NCI-H460 (cell line): ENCODE results near the gene FN1. TPM values are rescaled to one million over a fixed set of nuclear protein-coding genes. Genes with fewer than 3 reads are reported as not detected.
"Not testable (repeated sequence)": the region's sequence is repeated elsewhere in the genome, so short reads cannot be mapped to it uniquely, and the experiment has no call there.

ENCODE experiments used
- DNase-seq: peaks from one replicate; pipeline ENCODE4 v3.0.0-alpha.2; 2016; ENCODE audit warnings: low read depth; ENCODE audit errors: extremely low read depth
- total RNA-seq: library from RNA; depleted of rRNA; stranded (reverse); fragments of >200 nt; shearing (Covaris generic); gene quantifications from 2 replicates; pipeline ENCODE4 v1.2.3, GENCODE V29; 2014

Gene FN1
- total RNA-seq, 1 experiment from 2014 or later: 1,236 TPM

- DNase-seq: no peak
These were observed 79.4 kb downstream of the FN1 start for GRCh38 chr2:215356334-215356947.

DNA sequence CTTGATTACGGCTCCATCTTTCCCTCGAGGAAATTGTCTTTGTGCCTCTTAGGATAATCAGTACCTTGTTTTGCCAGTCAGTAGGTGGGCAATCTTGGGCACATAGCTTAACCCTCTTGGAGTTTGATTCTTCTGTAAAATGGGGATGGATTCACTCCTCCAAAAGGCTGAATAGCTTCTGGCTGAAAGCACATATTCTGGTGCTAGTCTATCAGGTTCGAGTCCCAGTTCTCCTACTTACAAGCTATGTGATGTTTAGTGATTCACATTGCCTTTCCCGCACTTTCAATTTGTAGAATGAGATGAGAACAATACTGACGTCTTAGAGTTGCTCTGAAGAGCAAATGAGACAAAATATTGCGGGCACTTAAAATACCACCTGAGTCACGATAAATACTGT lies 80.1 kb downstream of the FN1 start:
- no peak for DNase-seq

DNA sequence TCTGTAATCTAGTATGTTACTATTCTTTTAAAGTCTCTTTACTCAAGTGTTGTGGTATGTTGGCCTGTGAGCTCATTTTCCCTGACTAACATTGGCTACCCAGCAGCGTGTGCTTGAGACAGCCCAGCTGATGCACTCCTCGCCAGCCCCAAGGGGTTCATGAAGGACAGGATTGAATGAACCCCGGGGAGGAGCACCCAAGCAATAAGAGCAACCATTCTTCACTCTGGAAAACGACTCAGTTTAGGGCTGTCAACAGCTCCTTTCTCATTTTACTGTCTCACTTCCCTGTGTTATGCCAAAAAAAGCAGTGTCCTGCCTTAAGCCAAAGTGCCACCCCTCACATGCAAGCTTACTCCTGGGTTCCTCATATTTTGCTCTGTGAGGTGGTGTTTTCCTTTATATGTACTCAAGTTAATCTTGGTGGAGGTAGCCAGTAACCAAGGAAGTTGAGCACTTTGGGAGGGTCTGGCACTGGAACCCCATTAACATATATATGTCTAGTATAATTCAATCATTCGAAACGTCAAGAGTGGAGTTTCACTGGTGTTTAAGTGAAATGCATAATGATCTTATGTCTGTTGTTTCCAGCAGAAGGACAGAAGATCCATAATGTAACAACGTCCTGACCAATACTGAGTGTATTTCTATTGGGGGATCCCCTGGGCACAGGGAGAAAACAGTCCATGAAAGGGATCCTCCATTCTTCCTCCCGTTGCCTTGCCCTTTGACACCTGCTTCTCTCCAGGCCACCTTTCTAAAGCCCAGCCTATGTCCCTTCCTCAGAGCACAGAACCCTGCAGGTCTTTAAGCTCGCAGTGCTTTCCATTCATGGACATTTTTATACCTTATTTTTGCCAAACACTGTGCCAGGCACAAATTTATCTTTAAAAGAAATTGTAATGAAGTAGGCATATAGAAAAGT lies 80.8 kb downstream of the FN1 start:
- DNase-seq: no peak

DNA sequence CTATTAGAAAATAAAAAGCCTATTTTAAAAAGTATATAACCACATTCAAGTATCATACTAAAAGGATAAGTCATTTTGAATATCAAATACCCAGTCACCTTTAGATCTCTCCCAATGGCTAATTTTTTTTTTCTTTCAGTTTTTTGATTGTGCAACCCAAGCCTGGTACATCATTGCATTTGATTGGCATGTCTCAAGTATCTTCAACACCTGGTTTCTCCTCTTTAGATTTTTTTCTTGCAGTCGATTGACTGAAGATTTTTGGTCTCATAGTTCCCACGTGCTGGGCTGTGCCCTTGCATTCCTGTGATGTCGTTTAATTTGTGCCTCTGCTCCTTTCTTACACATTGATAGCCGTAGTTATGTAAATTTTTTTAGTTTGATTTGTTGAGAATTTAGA lies 83.3 kb downstream of the FN1 start:
- DNase-seq: no peak

DNA sequence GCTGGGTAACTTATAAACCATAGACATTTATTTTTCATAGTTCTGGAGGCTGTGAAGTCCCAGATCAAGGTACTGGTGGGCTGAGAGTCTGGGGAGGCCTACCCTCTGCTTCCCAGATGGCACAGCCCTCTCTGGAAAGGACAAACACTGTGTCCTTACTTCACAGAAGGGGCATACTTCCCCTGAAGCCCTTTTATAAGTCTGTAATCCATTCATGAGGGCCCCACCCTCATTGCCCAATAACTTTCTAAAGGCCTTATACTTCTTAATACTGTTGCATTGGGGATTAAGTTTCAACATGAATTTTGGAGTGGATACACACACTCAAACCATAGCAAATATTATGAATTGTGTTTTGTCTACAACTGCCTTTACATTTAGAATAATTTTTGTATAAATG lies 88.0 kb downstream of the FN1 start:
- DNase-seq: no peak

- DNase-seq: no peak
These were observed 96.8 kb downstream of the FN1 start for GRCh38 chr2:215338883-215339679.

GRCh38 chr2:215332872-215333595 lies 102.8 kb downstream of the FN1 start:
- no peak for DNase-seq

- no peak for DNase-seq
These were observed 107.8 kb downstream of the FN1 start for GRCh38 chr2:215328066-215328465.

- DNase-seq: no peak
These were observed 111.1 kb downstream of the FN1 start for GRCh38 chr2:215324811-215325210.

DNA sequence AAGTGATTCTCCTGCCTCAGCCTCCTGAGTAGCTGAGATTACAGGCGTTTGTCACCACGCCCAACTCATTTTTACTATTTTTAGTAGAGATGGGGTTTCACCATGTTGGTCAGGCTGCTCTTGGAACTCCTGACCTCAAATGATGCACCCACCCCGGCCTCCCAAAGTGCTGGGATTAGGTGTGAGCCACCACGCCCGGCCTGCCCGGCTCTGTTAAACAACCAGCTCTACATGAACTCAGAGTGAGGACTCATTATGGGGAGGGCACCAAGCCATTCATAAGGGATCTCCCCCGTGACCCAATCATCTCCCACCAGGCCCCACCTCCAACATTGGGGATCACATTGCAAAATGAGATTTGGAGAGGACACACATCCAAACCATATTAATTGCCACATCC lies 115.2 kb downstream of the FN1 start:
- no peak for DNase-seq

- no peak for DNase-seq
These were observed 115.8 kb downstream of the FN1 start for GRCh38 chr2:215320102-215320501.

DNA sequence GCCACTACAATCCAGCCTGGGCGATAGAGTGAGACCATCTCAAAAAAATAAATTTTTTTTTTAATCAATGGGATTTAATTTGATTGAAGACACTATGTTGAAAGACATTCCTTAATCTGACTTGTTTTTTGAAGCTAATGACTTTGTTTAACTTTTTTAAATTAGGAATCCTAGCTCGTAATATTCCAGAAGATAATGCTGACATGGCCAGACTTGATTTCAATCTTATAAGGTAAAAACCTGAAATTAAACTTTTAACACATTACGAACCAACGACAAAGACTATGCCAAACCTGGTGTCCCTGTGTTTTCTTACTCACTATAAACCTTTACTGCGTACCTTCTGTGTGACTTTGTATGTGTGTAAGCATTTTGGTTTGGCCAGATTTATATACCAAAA lies 116.4 kb downstream of the FN1 start:
- no peak for DNase-seq

GRCh38 chr2:215316336-215316735 lies 119.5 kb downstream of the FN1 start:
- no peak for DNase-seq

- no peak for DNase-seq
These were observed 120.6 kb downstream of the FN1 start for GRCh38 chr2:215315301-215315700.

DNA sequence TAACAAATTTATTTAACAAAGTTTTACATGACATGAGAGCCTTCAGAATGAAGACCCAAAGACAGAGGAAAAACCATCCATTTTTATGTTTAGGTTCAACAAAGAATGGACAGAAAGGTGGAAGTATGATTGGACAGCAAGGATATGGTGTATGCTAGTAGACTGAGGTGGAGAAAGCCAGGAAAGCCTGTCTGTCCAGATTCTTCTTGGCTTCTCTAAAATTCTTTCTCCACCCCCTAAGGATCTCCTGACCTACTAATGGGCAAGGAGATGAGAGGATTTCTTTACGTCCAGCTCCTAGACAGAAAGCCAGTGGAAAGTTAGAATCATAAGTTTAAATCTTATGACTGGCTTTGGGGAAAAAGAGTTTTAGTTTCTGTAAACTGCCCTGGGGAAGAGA lies 121.0 kb downstream of the FN1 start:
- DNase-seq: no peak

DNA sequence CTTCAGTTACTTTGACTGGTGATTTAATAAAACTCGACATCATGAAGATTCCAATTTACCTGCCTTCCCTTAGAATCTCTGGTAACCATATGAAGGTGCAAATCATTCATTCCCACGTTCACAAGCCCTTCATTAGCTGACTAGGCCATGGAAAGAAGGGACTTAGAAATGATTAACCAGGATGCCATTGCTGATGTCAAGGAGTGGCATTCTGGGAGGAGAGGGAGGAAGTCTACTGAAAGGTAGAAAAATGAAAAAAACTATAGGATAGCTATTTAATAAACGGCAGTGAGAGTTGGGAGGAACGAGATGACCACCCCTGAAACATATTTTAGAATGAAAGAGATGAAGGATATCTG lies 122.6 kb downstream of the FN1 start:
- no peak for DNase-seq

GRCh38 chr2:215311625-215312396 lies 124.1 kb downstream of the FN1 start, which contains the start of gene ATIC:
Gene ATIC, plus strand, starts transcription at chr2:215312059. Its CDS starts 84 bp downstream, at chr2:215312143.
- peak; percentile 94 for DNase-seq

DNA sequence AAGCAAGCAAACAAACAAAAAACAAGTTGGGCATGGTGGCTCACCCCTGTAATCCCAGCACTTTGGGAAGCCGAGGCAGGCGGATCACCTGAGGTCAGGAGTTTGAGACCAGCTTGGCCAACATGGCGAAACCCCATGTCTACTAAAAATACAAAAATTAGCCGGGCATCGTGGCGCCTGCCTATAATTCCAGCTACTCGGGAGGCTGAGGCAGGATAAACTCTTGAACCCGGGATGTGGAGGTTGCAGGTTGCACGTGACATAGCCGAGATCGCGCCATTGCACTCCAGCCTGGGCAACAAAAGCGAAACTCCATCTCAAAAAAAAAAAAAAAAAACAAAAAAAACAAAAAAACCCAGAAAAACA lies 124.6 kb downstream of the FN1 start:
- DNase-seq: not testable (repeated sequence)
